ENCODE results near the gene ABCA1.

- TF ChIP-seq CTCF (optimal IDR thresholded peaks at IDR 0.05 in 1 of 3, IDR thresholded peaks at IDR 0.05 in 1 of 3, conservative IDR thresholded peaks at IDR 0.05 in 1 of 3; ENCODE audit: extremely low read depth in 1 of 3, insufficient read depth in 2 of 3, low read length in 3 of 3) (no peak), EZH2 (IDR thresholded peaks at IDR 0.05; ENCODE audit: low read length) (no peak)
These were observed 155.0 kb downstream of the ABCA1 start for GRCh38 chr9:104772714-104773510.

Measured in keratinocyte (primary cell).